Gastroesophageal sphincter (tissue), 4 donors: ENCODE data around the gene DCST1. TPM values are rescaled to one million over a fixed set of nuclear protein-coding genes. Genes with fewer than 3 reads are reported as not detected.
A peak's percentile ranks its signal among the peaks of the same experiment; 100 is the strongest.

Experiments used
- ATAC-seq: fragments of 150-250 bp; one replicate; pipeline ENCODE4 v1.9.1; 2016; ENCODE audit warnings: mild to moderate bottlenecking, moderate library complexity
- H3K27ac ChIP-seq, 4 donors: fragments of 200-600 bp; sonication (generic) in 3 of 4; 1 replicate in 3 of 4; 2 replicates in 1 of 4; pipeline ENCODE4 v1.5.1; 2016 to 2019
- H3K27me3 ChIP-seq: fragments of 200-600 bp; sonication (generic); one replicate; pipeline ENCODE4 v1.5.1; 2019
- H3K36me3 ChIP-seq, 2 donors: fragments of 200-600 bp; sonication (generic); one replicate each; pipeline ENCODE4 v1.5.1; 2019; ENCODE audit warnings: control low read depth in 1 of 2
- H3K4me1 ChIP-seq, 3 donors: fragments of 200-600 bp; sonication (generic); 1 replicate in 2 of 3; 2 replicates in 1 of 3; pipeline ENCODE4 v1.5.1; 2016 to 2019; ENCODE audit warnings: control low read depth in 2 of 3
- H3K4me3 ChIP-seq, 2 donors: fragments of 200-600 bp; sonication (generic); one replicate each; pipeline ENCODE4 v1.5.1; 2019; ENCODE audit warnings: mild to moderate bottlenecking in 1 of 2, moderate library complexity in 1 of 2
- H3K9me3 ChIP-seq, 3 donors: fragments of 200-600 bp; sonication (generic); one replicate each; pipeline ENCODE4 v1.5.1; 2017 to 2019; ENCODE audit warnings: control low read depth in 2 of 3
- EP300 ChIP-seq: sonication (generic); formaldehyde crosslinking; IDR thresholded peaks from one replicate; pipeline ENCODE4 v1.6.1; 2017; ENCODE audit warnings: antibody characterized with exemption, mild to moderate bottlenecking
- POLR2A ChIP-seq, 2 donors: fragments of 450-650 bp; IDR thresholded peaks; one replicate each; pipeline ENCODE4 v1.6.1; 2017; ENCODE audit warnings: antibody characterized with exemption in 2 of 2, mild to moderate bottlenecking in 2 of 2, moderate library complexity in 1 of 2
- POLR2AphosphoS5 ChIP-seq: sonication (generic); formaldehyde crosslinking; IDR thresholded peaks from one replicate; pipeline ENCODE4 v1.6.1; 2017; ENCODE audit warnings: antibody characterized with exemption
- WGBS, 2 donors: methylation state at CpG; one replicate each; pipeline ENCODE4 v1.1.5; 2018; ENCODE audit warnings: low coverage in 1 of 2; 5-methylcytosine and 5-hydroxymethylcytosine counted together
- total RNA-seq, 4 donors: library from RNA; depleted of rRNA; stranded (reverse); fragments of >200 nt; gene quantifications; one replicate each; pipeline ENCODE4 v1.1.0, GENCODE V29; 2016
- TF ChIP-seq, protein P1 (sequence below), 4 experiments: fragments of 200-600 bp in 2 of 4; fragments of 450-650 bp in 2 of 4; sonication (generic) in 1 of 4; IDR thresholded peaks; one replicate each; pipeline ENCODE4 v1.5.1; 2017 to 2019; ENCODE audit warnings: antibody characterized with exemption in 4 of 4, mild to moderate bottlenecking in 2 of 4, moderate library complexity in 2 of 4

DCST1 gene
- total RNA-seq, 4 donors from 2014 or later: not detected

DNA sequence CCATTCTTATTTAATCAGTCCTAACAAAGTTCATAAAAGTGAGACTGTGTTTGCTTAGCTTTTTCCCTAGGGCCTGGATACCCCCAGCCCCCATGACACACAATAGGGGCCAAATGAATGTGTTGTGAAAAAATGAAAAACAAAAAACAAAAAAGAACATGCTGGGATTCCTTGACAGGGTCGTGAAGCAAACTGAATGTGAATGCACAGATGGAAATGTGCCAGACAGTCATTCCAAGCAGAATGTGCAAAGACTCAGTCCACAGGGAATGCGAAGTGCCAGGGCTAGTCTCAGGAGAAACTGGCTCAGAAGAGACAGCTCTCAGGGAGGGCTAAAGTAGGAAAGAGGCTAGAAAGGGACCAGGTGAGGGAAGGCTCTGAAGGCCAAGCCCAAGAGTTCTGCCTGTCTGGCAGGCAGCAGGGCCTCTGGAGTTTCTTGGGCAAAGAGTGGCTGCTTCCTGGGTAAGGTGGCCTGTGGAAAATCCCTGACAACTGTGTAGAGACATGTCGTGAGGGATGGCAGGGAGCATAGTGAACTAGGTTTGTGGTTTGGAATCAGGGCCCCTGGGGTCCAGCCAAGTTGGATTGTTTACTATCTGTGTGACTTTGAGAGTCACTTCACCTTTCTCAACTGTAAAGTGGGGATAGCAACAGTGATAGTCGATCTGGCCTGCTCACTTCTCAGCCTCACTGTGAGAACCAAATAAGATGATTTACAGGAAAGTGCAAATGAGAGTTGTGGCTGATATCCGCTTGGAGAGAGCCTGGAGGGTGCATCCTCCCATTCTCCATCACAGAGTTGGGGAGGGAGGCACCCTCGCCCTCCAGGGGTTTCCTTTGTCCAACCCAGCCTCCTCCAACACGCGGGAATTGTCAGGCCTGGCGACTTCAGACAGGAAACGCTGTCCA is 16.3 kb downstream of the DCST1 start:
- ATAC-seq: no peak
- TF ChIP-seq POLR2A (IDR thresholded peaks at IDR 0.05) (no peak), POLR2AphosphoS5 (no peak), EP300 (no peak)
- TF ChIP-seq, protein P1, sequence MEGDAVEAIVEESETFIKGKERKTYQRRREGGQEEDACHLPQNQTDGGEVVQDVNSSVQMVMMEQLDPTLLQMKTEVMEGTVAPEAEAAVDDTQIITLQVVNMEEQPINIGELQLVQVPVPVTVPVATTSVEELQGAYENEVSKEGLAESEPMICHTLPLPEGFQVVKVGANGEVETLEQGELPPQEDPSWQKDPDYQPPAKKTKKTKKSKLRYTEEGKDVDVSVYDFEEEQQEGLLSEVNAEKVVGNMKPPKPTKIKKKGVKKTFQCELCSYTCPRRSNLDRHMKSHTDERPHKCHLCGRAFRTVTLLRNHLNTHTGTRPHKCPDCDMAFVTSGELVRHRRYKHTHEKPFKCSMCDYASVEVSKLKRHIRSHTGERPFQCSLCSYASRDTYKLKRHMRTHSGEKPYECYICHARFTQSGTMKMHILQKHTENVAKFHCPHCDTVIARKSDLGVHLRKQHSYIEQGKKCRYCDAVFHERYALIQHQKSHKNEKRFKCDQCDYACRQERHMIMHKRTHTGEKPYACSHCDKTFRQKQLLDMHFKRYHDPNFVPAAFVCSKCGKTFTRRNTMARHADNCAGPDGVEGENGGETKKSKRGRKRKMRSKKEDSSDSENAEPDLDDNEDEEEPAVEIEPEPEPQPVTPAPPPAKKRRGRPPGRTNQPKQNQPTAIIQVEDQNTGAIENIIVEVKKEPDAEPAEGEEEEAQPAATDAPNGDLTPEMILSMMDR (IDR thresholded peaks at IDR 0.05): no peak
- Histone ChIP-seq H3K4me1 (peaks cover 0 to 52% (median 20%) of the 10 kb centered on the region in 3 donors), H3K9me3 (no peaks in the 10 kb centered on the region), H3K27me3 (no peaks in the 10 kb centered on the region), H3K36me3 (peaks cover 0 to 15% of the 10 kb centered on the region in 2 donors), H3K27ac (peak overlapping the region; percentile 35 to 96 (median 90)), H3K4me3 (peak overlapping the region; percentile 62 to 65)
- 13 to 30% methylated on average over 4 to 8 of the region's 10 CpGs for WGBS, 2 donors

DNA sequence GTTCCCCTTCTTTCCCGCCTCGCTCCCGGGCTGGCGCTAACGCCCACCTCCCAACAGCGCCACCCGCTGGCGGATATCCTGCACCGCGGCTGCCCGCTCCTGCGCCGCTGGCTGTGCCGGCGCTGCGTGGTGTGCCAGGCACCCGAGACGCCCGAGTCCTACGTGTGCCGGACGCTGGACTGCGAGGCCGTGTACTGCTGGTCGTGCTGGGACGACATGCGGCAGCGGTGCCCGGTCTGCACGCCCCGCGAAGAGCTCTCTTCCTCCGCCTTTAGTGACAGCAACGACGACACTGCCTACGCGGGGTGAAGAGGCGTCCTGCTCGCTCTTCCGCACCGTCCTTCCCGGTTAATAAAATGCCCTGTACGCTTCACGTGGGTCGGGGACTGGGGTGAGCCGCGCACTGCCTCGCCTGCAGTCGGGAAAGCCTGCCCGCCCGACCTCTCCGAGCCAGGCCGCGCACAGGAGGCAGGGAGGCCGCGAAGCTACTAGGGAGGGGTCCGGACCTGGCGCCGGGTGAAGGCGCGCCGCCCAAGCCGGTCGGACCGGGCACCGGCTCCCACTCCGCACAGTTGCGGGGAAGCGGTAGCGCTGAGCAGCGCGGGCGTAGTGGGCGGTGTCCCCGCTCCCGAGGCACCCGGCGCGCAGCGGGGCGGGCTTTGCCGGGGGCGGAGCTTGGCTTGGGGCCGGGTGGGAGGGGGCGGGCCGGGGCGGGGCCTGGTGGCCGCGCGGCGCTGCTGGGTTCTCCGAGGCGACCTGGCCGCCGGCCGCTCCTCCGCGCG is 17.1 kb downstream of the DCST1 start, which contains the start of gene ADAM15:
Gene ADAM15, plus strand, starts transcription at position 757 of the 782 bp plus-strand sequence. CDS start 71 bp downstream, outside the sequence.
- TF ChIP-seq, protein P1 (IDR thresholded peaks at IDR 0.05): peak in 3 of 4 experiments; percentile 87 to 94 (median 91)
- no peak for TF ChIP-seq EP300
- TF ChIP-seq POLR2A (IDR thresholded peaks at IDR 0.05): no peak
- TF ChIP-seq POLR2AphosphoS5: peak; percentile 58
- H3K4me1 ChIP-seq: peaks cover 0 to 48% (median 17%) of the 10 kb centered on the region in 3 donors
- H3K27me3 ChIP-seq: no peaks in the 10 kb centered on the region
- H3K36me3 ChIP-seq: peaks cover 0 to 24% of the 10 kb centered on the region in 2 donors
- 0% methylated on average over 2 of the region's 99 CpGs; no CpG with 5 or more reads in 1 of the 2 donors for WGBS, 2 donors
- peak within 1 kb of the TSS; percentile 69 to 96 (median 90) for H3K27ac ChIP-seq
- peak; percentile 88 for ATAC-seq
- peak within 1 kb of the TSS; percentile 62 to 65 for H3K4me3 ChIP-seq
- H3K9me3 ChIP-seq: no peaks in the 10 kb centered on the region

DNA sequence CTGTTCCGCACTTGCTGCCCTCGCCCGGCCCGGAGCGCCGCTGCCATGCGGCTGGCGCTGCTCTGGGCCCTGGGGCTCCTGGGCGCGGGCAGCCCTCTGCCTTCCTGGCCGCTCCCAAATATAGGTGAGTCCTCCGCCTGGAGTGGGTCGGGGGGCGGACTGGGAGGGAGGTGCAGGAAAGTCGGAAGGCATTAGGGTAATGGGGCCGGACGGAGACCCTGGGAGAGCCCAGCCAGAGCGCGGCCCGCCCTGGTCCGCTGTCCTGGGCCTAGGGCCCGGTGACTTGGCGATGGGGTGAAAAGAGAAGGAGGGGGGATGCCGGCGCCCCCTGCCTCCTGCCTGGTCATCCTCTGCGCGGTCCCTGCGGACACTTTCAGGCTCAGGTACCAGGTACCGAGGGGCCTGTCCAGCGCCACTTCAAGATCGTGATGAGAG is 17.7 kb downstream of the DCST1 start:
- TF ChIP-seq POLR2A (IDR thresholded peaks at IDR 0.05) (peak; percentile 20 to 50), EP300 (no peak)
- TF ChIP-seq, protein P1 (IDR thresholded peaks at IDR 0.05): peak in 1 of 4 experiments; percentile 2

DNA sequence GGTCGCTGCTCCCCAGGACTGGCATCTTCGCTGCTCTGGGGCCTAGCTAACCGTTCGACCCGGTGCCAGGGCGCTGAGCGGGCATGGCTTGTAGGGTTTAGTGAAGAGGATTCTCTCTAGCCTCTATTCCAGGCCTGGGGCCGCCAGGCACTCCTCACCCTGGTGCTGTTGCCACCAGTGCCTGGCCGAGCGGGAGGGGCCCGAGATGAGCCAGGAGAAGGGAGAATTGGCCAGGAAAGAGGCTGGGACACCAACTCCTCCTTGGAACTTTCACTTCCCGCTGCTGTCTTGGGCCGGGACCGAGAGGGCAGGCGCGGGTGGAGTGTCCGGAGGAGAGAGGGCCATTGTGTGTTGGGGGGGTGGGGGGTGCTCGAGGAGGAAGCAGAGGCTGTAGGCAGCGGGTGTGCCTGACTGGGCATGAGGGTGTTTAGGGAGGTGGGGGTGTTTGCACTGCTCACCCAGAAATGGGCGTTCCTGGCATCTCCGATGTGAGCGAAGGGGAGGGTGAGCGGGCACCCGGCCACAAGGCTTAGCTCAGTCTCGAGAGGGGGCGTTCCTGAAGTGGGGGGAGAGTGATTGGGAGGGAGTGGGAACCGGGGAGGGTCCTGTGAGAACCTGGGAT is 18.3 kb downstream of the DCST1 start:
- H3K4me1 ChIP-seq: peaks cover 0 to 48% (median 17%) of the 10 kb centered on the region in 3 donors
- 0 to 4% methylated on average over 5 to 6 of the region's 27 CpGs for WGBS, 2 donors
- TF ChIP-seq, protein P1 (IDR thresholded peaks at IDR 0.05): peak in 1 of 4 experiments; percentile 1
- TF ChIP-seq POLR2AphosphoS5 (peak; percentile 7), POLR2A (IDR thresholded peaks at IDR 0.05) (no peak)

More for the DNA sequence above, 17.7 kb downstream of the DCST1 start:
- H3K27me3 ChIP-seq: no peaks in the 10 kb centered on the region
- ATAC-seq: no peak
- H3K4me3 ChIP-seq: peak overlapping the region; percentile 62 to 65
- no CpG with 5 or more reads among the region's 31 CpGs for WGBS, 2 donors
- H3K36me3 ChIP-seq: peaks cover 0 to 30% of the 10 kb centered on the region in 2 donors
- H3K27ac ChIP-seq: peak overlapping the region; percentile 69 to 96 (median 90)
- peaks cover 0 to 48% (median 17%) of the 10 kb centered on the region in 3 donors for H3K4me1 ChIP-seq
- H3K9me3 ChIP-seq: no peaks in the 10 kb centered on the region

More for the DNA sequence above, 18.3 kb downstream of the DCST1 start:
- peak; percentile 45 for ATAC-seq
- peaks cover 0 to 35% of the 10 kb centered on the region in 2 donors for H3K36me3 ChIP-seq
- peak overlapping the region; percentile 62 to 65 for H3K4me3 ChIP-seq
- H3K9me3 ChIP-seq: no peaks in the 10 kb centered on the region
- peak overlapping the region; percentile 69 to 96 (median 90) for H3K27ac ChIP-seq
- H3K27me3 ChIP-seq: no peaks in the 10 kb centered on the region
